Kidney (tissue), 14 donors: ENCODE data around the gene GCNT2. TPM values are rescaled to one million over a fixed set of nuclear protein-coding genes. Genes with fewer than 3 reads are reported as not detected.

Experiments used
- DNase-seq, 5 donors: peaks; one replicate each; pipeline ENCODE4 v3.0.0-alpha.2; 2013 to 2020
- FAIRE-seq: peaks from 2 replicates; lab custom pipeline; 2012; peaks lifted over from hg19 to GRCh38; lab: Jason Lieb, UNC
- H3K27ac ChIP-seq, 2 donors: one replicate each; pipeline ENCODE4 v1.7.0; 2013; ENCODE audit warnings: low read depth in 2 of 2, low read length in 2 of 2, inconsistent platforms in 1 of 2
- H3K27me3 ChIP-seq: one replicate; pipeline ENCODE4 v1.7.1; 2013; ENCODE audit warnings: low read length, inconsistent platforms; ENCODE audit not compliant: control insufficient read depth, insufficient read depth
- H3K36me3 ChIP-seq, 3 donors: one replicate each; pipeline versions ENCODE4 v1.7.0 to v1.7.1; 2013; ENCODE audit warnings: low read length in 3 of 3, control low read depth in 1 of 3, inconsistent platforms in 1 of 3; ENCODE audit not compliant: insufficient read depth in 3 of 3, control insufficient read depth in 2 of 3
- H3K4me1 ChIP-seq, 3 donors: one replicate each; pipeline versions ENCODE4 v1.7.0 to v1.7.1; 2013; ENCODE audit warnings: low read length in 3 of 3, inconsistent platforms in 1 of 3, low read depth in 1 of 3; ENCODE audit not compliant: control insufficient read depth in 2 of 3, insufficient read depth in 2 of 3
- H3K4me3 ChIP-seq, 3 donors: one replicate each; pipeline versions ENCODE4 v1.7.0 to v1.8.1; 2013; ENCODE audit warnings: low read length in 3 of 3, control low read depth in 1 of 3, inconsistent platforms in 1 of 3
- H3K9ac ChIP-seq, 3 donors: one replicate each; pipeline versions ENCODE4 v1.7.0 to v1.7.1; 2013; ENCODE audit warnings: low read length in 3 of 3, control low read depth in 1 of 3, inconsistent platforms in 1 of 3
- H3K9me3 ChIP-seq, 3 donors: one replicate each; pipeline versions ENCODE4 v1.7.0 to v1.7.1; 2013; ENCODE audit warnings: low read length in 3 of 3, control low read depth in 1 of 3, inconsistent platforms in 1 of 3; ENCODE audit not compliant: control insufficient read depth in 2 of 3, insufficient read depth in 1 of 3
- CTCF ChIP-seq: IDR thresholded peaks from 3 replicates; pipeline ENCODE4 v1.5.1; 2012; ENCODE audit warnings: mild to moderate bottlenecking, moderate library complexity, borderline replicate concordance; ENCODE audit not compliant: insufficient read depth; ENCODE audit errors: extremely low read depth
- intact Hi-C: fragments of 100-400 bp; cut with DNase I; formaldehyde crosslinking; loops from one replicate; pipeline ENCODE4 v1.11.1; 2022
- polyA plus RNA-seq: library from polyadenylated mRNA; stranded (reverse); fragments of 350-450 nt; fragmentation: Illumina TruSeq; extraction: RNeasy Lipid Tissue Mini Kit (QIAGEN cat#74804); gene quantifications from one replicate; pipeline ENCODE4 v1.2.3, GENCODE V29; 2014; ENCODE audit warnings: low read depth, low replicate concordance; ENCODE audit not compliant: insufficient read depth
- total RNA-seq: library from RNA; stranded (reverse); fragmentation: NEBNext Ultra II Directional; extraction: Animal tissue kit (Norgen Biotek cat#: 25700); gene quantifications from one replicate; pipeline ENCODE4 v1.2.1, GENCODE V29; 2021
- donor health status: control.
- donor health status: control.
- donor health status: control.
- donor health status: control.
- donor health status: control.
- donor health status: DM: yes; HTN: yes; CAD: no.
- donor health status: Normal renal cell carcinoma (clear cell type).

Gene GCNT2
- total and polyA plus RNA-seq, 2 donors from 2014 or later: 10.5 to 12.5 TPM

GRCh38 chr6:10478187-10479040, 42.7 kb upstream of the GCNT2 start:
- no peak for FAIRE-seq
- Histone ChIP-seq H3K36me3 (no peaks in the 10 kb centered on the region), H3K4me3 (no peak overlapping the region), H3K9me3 (no peaks in the 10 kb centered on the region), H3K4me1 (no peaks in the 10 kb centered on the region), H3K27me3 (no peaks in the 10 kb centered on the region), H3K9ac (no peak overlapping the region), H3K27ac (no peak overlapping the region)
- peak in 2 of 5 donors; percentile 49 to 53 for DNase-seq
- TF ChIP-seq CTCF: peak; percentile 59
- intact Hi-C loops: loop anchor here (10.0 kb wide), 1 partner anchor 326 kb away; no protein-coding TSS in a partner anchor

GRCh38 chr6:10479939-10480700, 41.0 kb upstream of the GCNT2 start:
- no peak for FAIRE-seq
- intact Hi-C loops: loop anchor here (10.0 kb wide), 1 partner anchor 325 kb away; no protein-coding TSS in a partner anchor
- H3K9ac ChIP-seq: no peak overlapping the region
- H3K36me3 ChIP-seq: no peaks in the 10 kb centered on the region
- no peak overlapping the region for H3K4me3 ChIP-seq
- TF ChIP-seq CTCF: no peak
- no peak overlapping the region for H3K27ac ChIP-seq
- H3K27me3 ChIP-seq: no peaks in the 10 kb centered on the region
- no peaks in the 10 kb centered on the region for H3K9me3 ChIP-seq
- H3K4me1 ChIP-seq: no peaks in the 10 kb centered on the region
- DNase-seq: no peak

GRCh38 chr6:10481101-10481500, 40.0 kb upstream of the GCNT2 start:
- DNase-seq (no peak), FAIRE-seq (no peak)
- H3K9me3 ChIP-seq: no peaks in the 10 kb centered on the region
- no peak for TF ChIP-seq CTCF
- H3K27ac ChIP-seq: no peak overlapping the region
- no peak overlapping the region for H3K4me3 ChIP-seq
- intact Hi-C loops: no loop called here
- H3K9ac ChIP-seq: no peak overlapping the region
- H3K27me3 ChIP-seq: no peaks in the 10 kb centered on the region
- no peaks in the 10 kb centered on the region for H3K4me1 ChIP-seq
- no peaks in the 10 kb centered on the region for H3K36me3 ChIP-seq
